H4 (cell line): ENCODE results near the gene KCNAB3. TPM values are rescaled to one million over a fixed set of nuclear protein-coding genes. Genes with fewer than 3 reads are reported as not detected.
"Not testable (repeated sequence)": the region's sequence is repeated elsewhere in the genome, so short reads cannot be mapped to it uniquely, and the experiment has no call there.

ENCODE experiments used
- DNase-seq: peaks from one replicate; pipeline ENCODE4 v3.0.0-alpha.2; 2015; ENCODE audit warnings: low spot score
- total RNA-seq: library from RNA; depleted of rRNA; stranded (reverse); fragments of >200 nt; shearing (Covaris generic); gene quantifications from 2 replicates; pipeline ENCODE4 v1.2.3, GENCODE V29; 2014; rRNA removed

Gene KCNAB3
- total RNA-seq: 0.21 TPM in 1 of 2 replicates, not detected in the other

DNA sequence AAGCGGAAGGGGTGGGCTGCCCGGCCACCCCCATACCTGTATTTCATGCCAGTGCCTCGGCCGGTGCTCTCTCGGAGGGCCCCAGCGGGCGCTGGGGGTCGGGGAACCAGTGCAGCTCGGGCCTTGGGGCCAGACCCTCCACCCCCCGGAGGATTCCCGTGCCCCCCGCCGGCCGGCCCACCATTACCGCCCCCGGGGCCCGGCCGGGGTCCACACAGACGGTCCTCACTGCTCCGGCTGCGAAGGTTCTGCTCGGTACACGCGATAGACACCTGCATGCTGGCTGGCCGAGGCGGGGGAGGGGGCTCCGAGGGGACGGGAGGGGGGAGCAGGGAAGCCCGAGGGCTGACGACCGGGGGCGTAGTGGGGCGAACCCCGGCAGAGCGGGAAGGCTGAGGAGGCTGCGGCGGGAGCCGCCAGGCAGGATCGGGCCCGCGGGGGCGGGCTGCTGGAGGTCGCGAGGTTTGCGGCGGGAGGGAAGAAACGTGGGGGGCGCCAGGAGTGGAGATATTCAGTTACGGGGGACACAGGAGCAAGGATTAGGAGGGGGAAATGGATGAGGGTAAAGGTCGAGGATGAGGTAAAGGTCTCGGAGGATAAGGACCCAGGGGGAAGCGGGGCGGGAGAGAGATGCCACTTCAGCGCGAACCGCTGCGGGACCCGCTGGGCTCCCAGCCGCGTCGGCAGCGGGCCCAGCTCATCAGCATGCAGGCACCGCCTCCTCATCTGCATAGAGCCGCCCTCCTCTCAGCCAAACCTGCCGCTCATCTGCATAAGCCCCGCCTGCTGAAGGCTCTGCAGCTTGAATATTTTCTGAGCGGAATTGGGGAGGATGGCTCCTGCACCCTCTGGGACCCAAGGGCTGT lies at the start of gene KCNAB3:
KCNAB3 (minus strand) TSS at position 699 of the 866 bp plus-strand sequence; CDS start at position 278, 421 bp downstream.
- DNase-seq: no peak

DNA sequence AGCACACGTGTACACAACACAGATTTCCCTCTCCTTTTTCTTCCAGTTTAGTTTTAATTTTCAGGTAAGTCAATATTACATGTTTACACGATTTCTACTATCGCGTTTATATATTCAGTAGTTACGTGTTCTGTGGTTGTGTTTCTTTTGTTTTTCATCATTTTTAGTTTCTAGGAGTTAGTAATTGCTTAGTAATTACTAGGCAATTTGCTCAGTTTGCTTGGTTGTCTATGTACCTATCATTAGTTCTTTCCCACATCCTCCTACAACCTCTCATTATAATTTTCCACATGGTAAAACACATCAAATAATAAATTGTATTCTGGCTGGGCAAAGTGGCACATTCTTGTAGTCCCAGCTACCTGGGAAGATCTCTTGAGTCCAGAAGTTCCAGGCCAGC lies 48.1 kb upstream of the KCNAB3 start:
- DNase-seq: no peak

DNA sequence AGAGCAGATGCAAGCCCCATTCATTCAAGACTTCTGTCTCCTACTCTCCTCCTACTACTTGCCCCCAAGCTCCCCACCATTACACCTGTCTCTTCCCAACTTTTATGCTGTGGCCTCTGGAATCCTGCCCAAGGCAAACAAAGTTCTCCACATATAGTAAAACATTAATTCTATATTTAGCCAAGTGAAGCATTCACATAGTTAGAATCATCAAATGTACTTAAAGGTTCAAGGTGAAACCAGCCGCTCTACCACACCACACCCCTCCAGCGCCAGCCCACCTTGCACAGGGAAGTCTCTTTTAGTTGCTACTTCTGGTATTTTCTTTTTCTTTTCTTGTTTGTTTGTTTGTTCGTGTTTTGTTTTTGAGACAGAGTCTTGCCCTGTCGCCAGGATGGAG lies 47.4 kb upstream of the KCNAB3 start:
- no peak for DNase-seq

DNA sequence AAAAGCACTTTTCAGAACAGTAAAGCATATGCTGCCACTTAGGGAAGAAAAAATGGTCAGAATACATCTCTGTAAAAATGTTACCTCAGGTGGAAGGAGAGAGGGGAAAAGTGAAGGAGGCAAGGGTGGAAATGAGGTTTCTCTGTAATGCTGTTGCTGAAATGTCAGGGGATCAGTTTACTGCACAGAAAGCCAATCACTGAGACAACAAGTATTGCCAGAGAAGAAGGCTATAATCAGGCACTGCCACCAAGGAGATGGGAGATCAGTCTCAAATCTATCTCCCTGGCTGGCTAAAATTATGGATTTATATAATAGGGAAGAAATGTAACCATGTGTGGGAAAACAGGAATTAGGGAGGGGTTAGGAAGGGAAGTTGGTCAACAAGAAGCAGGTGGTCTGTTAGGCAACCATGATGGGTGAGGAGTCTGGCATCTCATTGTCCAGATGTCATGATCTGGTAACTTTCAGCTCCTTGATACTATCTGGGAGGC lies 45.0 kb upstream of the KCNAB3 start:
- no peak for DNase-seq

DNA sequence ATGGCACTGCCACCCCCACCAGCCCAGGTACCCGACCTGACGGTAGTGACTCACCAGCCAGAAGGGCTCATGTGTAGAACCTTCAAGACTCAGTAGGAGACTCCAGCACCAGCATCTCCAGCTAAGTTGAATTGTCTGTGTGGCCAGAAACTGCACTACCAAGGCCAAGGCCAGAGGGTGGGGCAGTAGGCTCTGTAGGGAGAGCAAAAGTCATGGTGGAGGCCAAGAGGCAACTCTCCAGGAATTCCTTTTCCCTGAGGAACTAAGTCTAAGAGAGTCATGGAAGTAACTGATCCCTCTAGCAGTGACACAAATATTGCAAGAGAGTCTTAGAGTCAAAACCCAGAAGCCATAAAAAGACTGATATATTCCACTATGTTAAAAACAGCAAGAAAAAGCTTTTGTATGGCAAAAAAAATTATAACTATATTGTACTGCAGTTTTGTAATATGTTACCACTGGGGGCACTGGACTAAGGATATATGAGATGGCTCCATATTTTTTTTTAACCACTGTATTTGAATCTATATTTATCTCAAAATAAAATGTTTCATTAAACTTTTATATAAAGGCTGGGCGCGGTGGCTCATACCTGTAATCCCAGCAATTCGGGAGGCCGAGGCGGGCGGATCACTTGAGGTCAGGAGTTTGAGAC lies 42.6 kb upstream of the KCNAB3 start:
- DNase-seq: no peak

DNA sequence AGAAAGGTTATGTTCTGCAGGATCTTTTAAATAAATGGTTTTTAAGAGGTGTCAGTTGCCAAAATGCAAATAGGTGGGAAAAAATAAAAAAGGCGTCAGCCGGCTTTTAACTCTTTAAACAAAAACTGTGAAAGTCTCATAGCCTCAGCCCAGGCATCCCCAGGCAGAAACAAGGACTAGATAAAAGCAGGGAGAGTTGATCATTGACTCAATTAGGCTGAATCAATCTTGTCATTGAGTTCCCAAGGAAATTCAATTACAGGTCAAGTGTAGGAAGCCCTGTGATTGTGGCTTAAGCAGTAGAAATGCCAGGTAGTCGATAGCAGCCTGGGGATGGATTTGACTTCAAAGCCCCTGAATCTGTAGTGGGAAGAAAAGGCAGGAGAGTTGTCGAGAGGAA lies 42.0 kb upstream of the KCNAB3 start:
- no peak for DNase-seq

DNA sequence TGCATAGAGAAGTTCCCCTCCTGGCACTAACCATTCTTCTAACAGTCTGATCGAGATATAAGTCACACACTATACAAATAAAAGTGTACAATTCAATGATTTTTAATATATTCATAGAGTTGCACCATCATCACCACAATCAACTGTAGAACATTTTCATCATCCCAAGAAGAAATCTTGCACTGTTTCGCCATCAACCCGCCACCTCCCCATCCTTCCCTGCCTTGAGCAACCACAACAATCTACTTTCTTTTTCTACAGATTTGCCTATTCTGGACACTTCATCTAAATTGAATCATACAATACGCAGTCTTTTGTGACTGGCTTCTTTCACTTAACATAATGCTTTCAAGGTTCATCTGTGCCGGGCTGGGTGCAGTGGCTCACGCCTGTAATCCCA lies 39.8 kb upstream of the KCNAB3 start:
- no peak for DNase-seq

DNA sequence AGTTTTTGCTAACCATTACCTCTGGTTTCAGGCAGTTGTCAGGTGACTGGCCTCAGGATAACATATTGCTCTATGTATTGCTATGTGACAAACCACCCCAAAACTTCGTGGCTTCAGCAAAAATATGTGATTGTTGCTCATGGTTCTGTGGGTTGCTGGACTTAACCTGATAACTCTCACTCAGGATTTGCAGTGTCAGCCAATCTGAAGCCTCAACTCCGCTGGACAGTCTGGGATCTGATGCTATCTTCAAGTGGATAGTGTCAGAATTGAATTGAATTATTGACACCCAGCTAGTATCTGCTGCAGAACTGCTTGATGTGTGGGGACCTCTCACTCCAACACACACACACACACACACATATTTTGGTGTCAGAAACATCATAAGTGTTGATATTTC lies 38.1 kb upstream of the KCNAB3 start:
- DNase-seq: no peak

DNA sequence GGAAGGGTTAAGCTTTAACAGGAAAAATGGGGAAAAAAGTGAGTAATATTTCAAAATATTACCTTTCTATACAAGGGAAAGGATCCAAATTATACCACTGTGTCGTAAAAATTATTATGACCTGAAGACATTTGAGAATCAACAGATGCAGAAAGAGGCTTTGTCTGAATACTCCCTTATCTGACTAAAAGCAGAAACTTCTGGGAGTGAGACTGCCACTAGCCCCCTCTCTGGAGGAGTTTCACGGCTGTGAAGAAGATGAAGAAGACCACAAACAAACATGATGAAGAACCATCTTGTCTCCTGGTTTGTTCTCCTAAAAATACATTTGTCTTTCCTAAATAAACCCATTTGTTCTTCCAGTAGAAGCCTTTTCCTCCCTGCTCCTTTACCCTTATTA lies 31.8 kb upstream of the KCNAB3 start:
- no peak for DNase-seq

DNA sequence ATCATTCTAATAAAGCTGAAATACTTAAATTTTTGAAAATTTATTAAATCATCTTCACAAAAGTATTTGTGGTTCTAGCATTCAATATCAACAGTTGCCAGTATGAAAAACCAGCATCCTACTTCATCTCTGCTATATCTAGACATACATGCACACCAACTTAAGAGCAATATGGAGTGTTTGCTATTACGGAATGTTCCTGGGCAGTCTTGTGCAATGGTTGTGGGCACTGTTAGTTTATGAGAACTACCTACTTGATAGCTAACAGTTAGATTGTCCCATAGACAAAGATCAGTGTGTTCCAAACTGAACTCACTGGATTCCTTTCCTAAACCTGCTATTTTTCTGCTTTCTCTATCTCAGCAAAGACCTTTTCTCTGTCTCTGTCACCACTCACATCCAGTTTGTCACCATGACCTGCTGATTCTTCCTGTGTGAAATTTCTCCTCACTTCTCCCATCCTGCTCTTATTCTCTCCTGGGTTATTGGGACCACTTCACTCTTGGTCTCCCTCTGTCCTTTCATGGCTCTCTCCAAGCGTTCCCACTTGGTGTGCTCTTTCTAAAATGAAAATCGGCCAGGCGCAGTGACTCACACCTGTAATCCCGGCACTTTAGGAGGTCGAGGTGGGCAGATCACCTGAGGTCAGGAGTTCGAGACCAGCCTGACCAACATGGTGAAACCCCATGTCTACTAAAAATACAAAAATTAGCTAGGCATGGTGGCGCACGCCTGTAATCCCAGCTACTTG lies 30.0 kb upstream of the KCNAB3 start:
- DNase-seq: no peak

DNA sequence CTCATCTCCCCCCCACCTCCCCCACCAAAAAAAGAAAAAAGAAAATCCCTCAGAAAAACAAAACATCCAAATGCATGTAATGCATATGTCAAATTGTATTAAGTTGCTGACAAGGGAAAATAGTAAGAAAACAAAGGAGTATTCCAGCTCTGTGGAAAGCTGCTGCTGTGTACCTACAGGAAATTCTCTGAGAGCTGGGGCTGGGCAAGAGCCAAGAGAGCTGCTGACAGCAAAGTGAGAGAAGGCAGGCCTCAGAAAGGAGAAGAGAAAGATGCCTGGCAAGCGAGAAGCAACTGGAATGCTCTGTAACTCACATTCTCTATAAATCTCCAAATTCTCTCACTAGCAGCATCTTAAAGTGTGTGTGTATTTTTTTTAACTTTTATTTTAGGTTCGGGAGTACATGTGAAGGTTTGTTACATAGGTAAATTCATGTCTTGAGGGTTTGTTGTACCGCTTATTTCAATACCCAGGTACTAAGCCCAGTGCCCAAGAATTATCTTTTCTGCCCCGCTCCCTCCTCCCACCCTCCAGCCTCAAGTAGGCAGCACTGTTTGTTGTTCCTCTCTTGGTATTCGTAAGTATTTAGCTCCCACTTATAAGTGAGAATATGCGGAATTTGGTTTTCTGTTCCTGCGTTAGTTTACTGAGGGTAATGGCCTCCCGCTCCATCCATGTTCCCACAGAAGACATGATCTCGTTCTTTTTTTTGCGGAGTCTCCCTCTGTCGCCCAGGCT lies 26.7 kb upstream of the KCNAB3 start:
- DNase-seq: no peak

DNA sequence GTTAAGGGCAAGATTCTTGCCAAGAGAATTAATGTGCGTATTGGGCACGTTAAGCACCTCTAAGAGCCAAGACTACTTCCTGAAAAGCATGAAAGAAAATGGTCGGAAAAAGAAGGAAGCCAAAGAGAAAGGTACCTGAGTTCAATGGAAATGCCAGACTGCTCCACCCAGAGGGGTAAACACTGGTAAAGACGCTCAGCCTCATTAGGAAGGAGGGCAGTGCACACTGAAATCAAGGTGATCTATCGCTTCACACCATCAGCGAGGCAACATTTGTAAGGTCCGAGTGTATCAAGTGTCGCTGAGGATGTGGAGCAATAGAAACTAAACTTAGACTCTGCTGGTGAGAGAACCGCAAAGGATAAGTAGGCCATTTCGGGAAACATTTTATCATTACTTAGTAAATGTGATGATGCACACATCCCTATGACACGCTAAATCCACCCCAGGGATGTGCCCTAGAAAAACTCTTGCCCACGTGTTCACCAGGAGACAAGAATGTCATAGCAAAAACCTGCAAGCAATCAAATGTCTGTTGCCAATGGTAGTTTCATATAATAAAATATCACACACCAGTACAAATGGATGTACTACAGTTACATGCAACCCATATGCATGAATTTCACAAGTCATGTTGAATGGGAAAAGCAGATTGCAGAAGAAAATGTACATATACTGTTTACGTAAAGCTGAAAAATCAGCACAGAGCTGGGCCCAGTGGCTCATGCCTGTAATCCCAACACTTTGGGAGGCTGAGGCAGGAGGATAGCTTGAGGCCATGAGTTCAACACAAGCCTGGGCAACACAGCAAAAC lies 26.0 kb upstream of the KCNAB3 start:
- no peak for DNase-seq

DNA sequence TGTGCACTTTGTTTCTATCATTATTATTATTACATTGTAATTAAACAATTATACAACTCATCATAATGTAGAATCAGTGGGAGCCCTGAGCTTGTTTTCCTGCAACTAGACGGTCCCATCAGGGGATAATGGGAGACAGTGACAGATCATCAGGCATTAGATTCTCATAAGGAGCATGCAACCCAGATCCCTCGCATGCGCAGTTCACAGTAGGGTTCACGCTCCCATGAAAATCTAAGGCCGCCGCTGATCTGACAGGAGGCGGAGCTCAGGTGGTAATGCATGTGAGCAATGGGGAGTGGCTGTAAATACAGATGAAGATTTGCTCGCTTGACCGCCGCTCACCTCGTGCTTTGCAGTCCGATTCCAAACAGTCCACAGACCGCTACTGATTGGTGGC lies 23.6 kb upstream of the KCNAB3 start:
- DNase-seq: not testable (repeated sequence)

DNA sequence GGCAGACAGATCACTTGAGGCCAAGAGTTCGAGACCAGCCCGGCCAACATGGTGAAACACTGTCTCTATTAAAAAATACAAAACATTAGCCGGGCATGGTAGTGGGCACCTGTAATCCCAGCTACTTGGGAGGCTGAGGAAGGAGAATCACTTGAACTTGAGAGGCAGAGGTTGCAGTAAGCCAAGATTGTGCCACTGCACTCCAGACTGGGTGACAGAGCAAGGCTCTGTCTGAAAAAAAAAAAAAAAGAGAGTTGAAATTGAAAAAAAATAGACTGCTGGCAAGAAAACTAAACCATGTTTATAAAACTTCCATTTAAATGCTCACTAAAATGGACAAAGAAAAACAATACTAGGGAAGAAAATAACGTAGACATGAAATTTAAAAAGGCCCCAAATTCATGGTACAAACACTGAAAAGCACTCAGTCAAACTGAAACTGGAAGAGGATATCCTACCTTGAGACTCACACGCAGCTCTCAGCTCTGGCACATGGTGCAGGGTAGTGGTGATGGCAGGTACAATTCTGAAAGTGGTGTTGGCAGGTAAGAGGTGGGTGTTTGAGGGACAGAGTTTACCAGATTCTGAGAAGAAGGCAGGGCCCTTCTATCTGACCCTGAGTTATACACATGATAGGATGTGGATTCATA lies 21.6 kb upstream of the KCNAB3 start:
- no peak for DNase-seq

DNA sequence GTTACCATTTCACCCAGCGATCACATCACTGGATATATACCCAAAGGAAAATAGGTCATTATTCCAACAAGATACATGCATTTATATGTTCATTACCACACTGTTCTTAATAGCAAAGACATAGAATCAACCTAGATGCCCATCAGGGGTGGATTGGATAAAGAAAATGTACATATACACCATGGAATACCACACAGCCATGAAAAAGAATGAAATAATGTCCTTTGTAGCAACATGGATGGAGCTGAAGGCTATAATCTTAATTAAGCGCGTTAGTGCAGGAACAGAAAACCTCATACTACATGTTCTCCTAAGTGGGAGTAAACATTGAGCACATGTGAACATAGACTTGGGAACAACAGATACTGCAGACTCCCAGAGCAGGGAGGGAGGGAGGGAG lies 20.9 kb upstream of the KCNAB3 start:
- no peak for DNase-seq

DNA sequence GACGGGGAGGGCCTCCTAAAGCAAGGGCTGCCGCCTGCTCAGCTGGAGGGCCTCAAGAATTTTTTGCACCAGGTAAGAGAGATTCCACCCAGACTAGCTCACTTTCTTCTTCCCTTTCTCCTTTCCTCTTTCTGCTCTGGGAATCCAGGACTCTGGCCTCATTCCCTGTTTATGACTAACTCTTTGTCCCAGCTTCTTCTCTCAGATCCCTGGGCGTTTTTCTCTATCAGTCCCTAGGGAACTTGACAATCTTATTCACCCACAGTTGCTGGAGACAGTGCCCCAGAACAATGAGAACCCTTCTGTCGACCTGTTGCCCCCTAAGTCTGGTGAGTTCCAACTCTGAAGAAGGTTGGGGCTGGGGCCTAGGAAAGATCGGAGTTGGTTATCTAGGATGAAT lies 18.0 kb upstream of the KCNAB3 start:
- DNase-seq: no peak

DNA sequence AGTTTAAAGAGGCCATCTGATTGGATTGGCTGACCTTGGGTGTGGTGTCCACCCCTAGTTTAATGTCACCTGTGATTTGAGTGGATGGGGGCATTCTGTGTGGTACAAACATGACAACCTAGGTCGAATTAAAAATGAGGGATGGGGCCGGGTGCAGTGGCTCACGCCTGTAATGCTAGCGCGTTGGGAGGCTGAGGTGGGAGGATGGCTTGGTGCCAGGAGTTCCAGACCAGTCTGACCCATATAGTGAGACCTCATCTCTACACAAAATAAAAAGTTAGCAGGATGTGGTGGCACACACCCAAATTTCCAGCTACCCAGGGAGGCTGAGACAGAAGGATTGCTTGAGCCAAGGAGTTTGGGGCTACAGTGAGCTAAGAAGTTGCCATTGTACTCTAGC lies 16.8 kb upstream of the KCNAB3 start:
- DNase-seq: no peak

DNA sequence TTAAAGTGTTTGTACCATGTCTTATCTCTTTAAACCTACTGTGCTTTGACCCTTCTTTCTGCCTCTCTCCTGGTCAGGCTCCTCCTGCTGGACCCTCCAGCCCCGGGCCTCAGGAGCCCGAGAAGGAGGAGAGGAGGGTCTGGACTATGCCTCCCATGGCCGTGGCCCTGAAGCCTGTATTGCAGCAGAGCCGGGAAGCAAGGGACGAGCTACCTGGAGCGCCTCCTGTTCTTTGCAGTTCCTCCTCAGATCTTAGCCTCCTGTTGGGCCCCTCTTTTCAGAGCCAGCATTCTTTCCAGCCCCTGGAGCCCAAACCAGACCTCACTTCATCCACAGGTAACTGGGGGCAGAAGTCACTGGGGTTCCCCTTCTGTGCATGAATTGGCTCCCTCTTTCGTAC lies 16.0 kb upstream of the KCNAB3 start:
- no peak for DNase-seq

DNA sequence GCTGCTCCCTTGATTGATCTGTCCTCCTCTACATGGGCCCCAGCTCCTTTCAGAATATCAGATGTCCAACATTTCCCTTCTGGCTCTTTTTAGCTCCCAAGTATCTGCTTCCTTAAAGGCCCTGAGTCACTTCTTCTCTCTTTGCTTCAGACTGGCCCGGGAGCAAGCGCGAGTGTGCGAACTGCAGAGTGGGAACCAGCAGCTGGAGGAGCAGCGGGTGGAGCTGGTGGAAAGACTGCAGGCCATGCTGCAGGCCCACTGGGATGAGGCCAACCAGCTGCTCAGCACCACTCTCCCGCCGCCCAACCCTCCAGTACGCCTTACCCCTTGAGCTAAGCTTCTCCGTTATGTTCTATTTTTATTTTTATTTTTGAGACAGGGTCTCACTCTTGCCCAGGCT lies 14.7 kb upstream of the KCNAB3 start:
- DNase-seq: no peak

DNA sequence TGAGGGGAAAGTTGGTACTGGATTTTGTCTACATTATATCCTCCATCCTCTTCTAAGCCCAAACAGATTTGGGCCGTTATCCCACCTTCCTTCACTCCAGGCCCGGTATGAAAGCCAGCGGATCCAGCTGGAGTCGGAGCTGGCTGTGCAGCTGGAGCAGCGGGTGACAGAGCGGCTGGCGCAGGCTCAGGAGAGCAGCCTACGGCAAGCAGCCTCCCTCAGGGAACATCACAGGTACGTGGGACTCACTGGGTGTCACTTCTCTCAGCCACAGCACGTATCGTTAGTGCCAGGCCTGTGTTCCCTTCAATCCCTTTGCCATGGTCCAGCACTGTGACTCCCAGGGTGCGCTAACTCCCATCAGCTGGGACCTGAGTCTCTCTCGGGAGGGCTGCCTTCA lies 13.6 kb upstream of the KCNAB3 start:
- no peak for DNase-seq
